Testis (tissue), 3 donors: ENCODE results near the gene ANTXRL. TPM values are rescaled to one million over a fixed set of nuclear protein-coding genes. Genes with fewer than 3 reads are reported as not detected.

ENCODE experiments used
- DNase-seq: peaks from one replicate; pipeline ENCODE4 v3.0.0-alpha.2; 2019
- H3K27ac ChIP-seq, 2 donors: fragments of 200-600 bp; sonication (generic); one replicate each; pipeline ENCODE4 v1.5.1; 2019
- H3K27me3 ChIP-seq: fragments of 200-600 bp; sonication (generic); one replicate; pipeline ENCODE4 v1.5.1; 2019
- H3K36me3 ChIP-seq: fragments of 200-600 bp; sonication (generic); one replicate; pipeline ENCODE4 v1.5.1; 2017; ENCODE audit warnings: low read depth; ENCODE audit errors: missing control alignments
- H3K4me1 ChIP-seq: fragments of 200-600 bp; sonication (generic); one replicate; pipeline ENCODE4 v1.5.1; 2019
- H3K4me3 ChIP-seq, 2 donors: fragments of 200-600 bp; sonication (generic); one replicate each; pipeline ENCODE4 v1.5.1; 2017 to 2019
- H3K9me3 ChIP-seq: fragments of 200-600 bp; sonication (generic); one replicate; pipeline ENCODE4 v1.5.1; 2017
- POLR2A ChIP-seq: fragments of 450-650 bp; IDR thresholded peaks from one replicate; pipeline ENCODE4 v1.6.1; 2017; ENCODE audit warnings: antibody characterized with exemption, mild to moderate bottlenecking, moderate library complexity
- WGBS, 2 donors: methylation state at CpG; one replicate each; pipeline ENCODE4 v1.1.5; 2018; 5-methylcytosine and 5-hydroxymethylcytosine counted together
- intact Hi-C: fragments of 100-400 bp; cut with DNase I; formaldehyde crosslinking; loops from one replicate; pipeline ENCODE4 v1.15.1; 2023; ENCODE audit warnings: low total_unique reads
- polyA plus RNA-seq: library from polyadenylated mRNA; stranded (reverse); fragments of 350-450 nt; fragmentation: Illumina TruSeq; extraction: RNeasy Lipid Tissue Mini Kit (QIAGEN cat#74804); gene quantifications from one replicate; pipeline ENCODE4 v1.2.3, GENCODE V29; 2014; ENCODE audit warnings: low read depth, low replicate concordance; ENCODE audit not compliant: insufficient read depth
- total RNA-seq, 2 donors: library from RNA; depleted of rRNA; stranded (reverse); fragments of >200 nt; gene quantifications; one replicate each; pipeline ENCODE4 v1.2.3, GENCODE V29; 2016
- TF ChIP-seq, protein P1 (sequence below), 3 experiments: fragments of 450-650 bp in 2 of 3; fragments of 200-600 bp in 1 of 3; sonication (generic) in 1 of 3; IDR thresholded peaks; one replicate each; pipeline ENCODE4 v1.5.1; 2016 to 2019; ENCODE audit warnings: antibody characterized with exemption in 3 of 3, mild to moderate bottlenecking in 2 of 3, moderate library complexity in 1 of 3

The ANTXRL gene
- total and polyA plus RNA-seq, 3 donors from 2014 or later = 10.7 to 26.5 (median 23.7) TPM

DNA sequence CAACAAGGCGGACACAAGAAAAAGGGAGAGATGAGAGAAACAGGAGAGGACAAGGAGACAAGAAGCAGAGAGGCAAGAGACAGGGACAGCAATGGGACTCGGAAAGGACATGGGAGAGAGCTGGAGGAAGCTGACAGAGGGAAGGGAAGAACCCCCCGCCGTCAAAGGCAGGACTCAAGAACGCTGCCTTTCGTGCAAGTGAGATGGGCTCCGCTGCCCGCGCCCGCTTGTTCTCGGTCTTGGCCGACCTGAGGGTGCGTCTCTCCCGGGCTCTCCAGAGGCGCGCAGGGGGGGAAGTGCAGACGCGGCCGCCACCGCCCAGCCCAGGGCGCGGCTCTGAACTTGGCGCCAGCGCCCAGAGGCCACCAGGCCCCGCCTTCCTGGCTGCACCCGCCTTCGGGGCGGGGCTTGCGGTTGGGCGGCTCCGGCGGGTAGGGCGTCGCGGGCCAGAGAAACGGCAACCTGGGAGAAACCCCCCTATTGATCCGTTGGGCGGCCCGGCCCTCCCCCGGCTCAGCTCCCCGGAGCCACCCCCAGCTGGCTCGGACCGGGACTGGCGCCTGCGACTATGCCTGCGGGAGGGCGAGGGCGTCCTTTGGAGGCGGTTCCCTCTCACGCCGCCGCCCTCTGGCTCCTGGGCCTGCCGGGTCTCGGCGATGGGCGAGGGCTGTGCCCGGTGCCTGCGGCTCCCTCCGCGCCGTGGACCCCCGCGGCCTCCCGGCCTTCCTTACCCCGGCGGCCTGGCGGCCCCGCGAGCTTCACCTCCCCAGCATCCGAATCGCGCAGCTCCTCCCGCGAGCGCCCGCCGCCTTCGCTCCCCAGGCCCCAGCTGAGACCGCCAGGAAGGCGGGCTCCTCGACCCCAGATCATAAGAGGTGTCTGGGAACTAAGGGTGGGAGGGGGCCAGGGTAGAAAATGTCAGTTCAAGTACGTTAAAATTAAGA is 2.2 kb upstream of the ANTXRL start:
- Histone ChIP-seq H3K36me3 (no peaks in the 10 kb centered on the region), H3K9me3 (no peaks in the 10 kb centered on the region), H3K4me1 (peaks cover 10% of the 10 kb centered on the region), H3K27me3 (no peaks in the 10 kb centered on the region), H3K27ac (peak overlapping the region; percentile 66 to 89), H3K4me3 (peak overlapping the region; percentile 77 to 79)
- 1% methylated on average over 41 to 77 of the region's 82 CpGs for WGBS, 2 donors
- intact Hi-C loops = no loop called here
- TF ChIP-seq POLR2A = no peak
- TF ChIP-seq, protein P1, sequence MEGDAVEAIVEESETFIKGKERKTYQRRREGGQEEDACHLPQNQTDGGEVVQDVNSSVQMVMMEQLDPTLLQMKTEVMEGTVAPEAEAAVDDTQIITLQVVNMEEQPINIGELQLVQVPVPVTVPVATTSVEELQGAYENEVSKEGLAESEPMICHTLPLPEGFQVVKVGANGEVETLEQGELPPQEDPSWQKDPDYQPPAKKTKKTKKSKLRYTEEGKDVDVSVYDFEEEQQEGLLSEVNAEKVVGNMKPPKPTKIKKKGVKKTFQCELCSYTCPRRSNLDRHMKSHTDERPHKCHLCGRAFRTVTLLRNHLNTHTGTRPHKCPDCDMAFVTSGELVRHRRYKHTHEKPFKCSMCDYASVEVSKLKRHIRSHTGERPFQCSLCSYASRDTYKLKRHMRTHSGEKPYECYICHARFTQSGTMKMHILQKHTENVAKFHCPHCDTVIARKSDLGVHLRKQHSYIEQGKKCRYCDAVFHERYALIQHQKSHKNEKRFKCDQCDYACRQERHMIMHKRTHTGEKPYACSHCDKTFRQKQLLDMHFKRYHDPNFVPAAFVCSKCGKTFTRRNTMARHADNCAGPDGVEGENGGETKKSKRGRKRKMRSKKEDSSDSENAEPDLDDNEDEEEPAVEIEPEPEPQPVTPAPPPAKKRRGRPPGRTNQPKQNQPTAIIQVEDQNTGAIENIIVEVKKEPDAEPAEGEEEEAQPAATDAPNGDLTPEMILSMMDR (IDR thresholded peaks at IDR 0.05) = no peak
- peak; percentile 91 for DNase-seq

DNA sequence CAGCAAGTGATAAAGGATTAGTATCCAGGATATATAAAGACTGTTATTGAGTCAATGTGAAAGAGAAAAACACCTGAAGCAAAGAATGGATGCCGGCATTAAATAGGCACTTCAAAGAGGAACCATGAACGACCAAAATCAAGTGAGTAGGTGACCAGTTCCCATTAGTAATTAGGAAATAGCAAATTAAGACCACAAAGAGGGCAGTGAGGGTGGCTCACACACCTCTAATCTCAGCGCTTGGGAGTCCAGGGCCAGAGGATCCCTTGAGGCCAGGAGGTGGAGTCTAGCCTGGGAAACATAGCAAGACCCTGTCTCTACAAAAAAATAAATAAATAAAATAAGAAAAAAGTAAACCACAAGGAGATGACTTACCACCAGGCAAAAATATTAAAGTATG is 1.5 kb upstream of the ANTXRL start:
- 35 to 59% methylated on average over 3 of the region's 3 CpGs for WGBS, 2 donors
- Histone ChIP-seq H3K4me1 (peaks cover 10% of the 10 kb centered on the region), H3K27me3 (no peaks in the 10 kb centered on the region), H3K36me3 (no peaks in the 10 kb centered on the region), H3K4me3 (peak overlapping the region; percentile 77 to 79), H3K27ac (peak overlapping the region; percentile 66 to 89), H3K9me3 (no peaks in the 10 kb centered on the region)
- intact Hi-C loops = no loop called here
- TF ChIP-seq, protein P1 (IDR thresholded peaks at IDR 0.05) = no peak
- TF ChIP-seq POLR2A = no peak
- no peak for DNase-seq

DNA sequence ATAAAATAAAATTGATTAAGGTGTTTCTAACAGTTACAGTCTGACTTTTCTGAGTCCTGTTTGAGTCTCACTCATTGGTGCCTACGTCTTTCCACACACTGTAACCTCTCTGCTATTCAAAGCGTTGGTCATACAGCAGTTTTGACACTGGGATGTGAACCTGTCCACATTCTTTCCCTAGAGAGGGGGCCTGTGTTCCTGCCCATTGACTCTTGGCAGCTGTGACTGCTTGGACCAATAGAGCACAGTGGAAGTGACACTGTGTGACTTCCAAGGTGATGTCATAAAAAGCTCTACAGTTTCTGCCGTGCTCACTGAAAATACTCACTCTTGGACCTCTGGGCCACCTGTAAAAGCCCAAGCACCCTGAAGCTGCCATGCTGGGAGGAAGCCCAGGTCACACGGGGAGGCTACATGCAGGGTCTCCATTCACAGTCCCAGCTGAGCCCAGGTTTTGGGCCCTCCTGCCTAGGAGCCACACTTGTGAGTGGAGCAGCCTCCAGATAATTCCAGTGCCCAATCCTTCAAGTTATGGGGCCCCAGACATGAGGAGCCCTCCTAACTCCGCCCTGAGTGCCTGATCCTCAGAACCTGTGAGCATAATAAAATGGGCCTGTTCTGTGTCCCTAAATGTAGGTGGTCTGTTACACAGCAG is 704 bp upstream of the ANTXRL start:
- intact Hi-C loops = no loop called here
- 82 to 86% methylated on average over 5 of the region's 5 CpGs for WGBS, 2 donors
- no peak overlapping the region for H3K27ac ChIP-seq

DNA sequence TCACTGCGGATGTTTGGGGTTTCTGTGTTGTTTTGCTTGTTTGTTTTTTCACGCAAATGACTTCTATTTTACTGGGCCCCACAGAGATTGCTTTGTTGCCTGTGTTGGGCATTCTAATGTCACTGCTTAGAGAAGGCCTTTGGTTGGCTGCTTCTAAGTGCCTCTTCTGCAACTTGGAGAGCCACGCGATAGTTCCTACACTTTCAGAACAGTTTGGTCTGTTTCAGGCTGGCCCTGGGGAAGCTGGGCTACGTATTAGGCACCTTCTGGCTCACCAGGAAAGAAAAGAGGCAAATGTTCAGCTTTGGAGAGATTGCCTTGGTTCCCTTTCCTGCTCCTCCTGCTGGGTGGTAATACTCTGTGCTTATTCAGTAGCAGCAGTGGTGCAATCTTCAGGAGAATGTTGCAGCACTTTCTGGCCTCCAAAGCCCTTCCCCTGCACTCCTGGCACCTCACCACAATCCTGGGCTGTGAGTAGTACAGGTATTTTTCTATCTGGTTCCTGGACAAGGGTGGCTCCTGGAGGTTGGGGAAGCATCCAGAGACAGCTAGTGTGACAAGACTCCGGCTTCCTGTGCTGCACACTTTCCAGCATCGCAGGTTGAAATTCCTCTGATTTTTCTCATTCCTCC is 1.2 kb downstream of the ANTXRL start:
- no peaks in the 10 kb centered on the region for H3K36me3 ChIP-seq
- TF ChIP-seq, protein P1 (IDR thresholded peaks at IDR 0.05) = no peak
- TF ChIP-seq POLR2A = no peak
- 74 to 93% methylated on average over 7 of the region's 7 CpGs for WGBS, 2 donors
- no peaks in the 10 kb centered on the region for H3K9me3 ChIP-seq
- no peak for DNase-seq
- H3K4me3 ChIP-seq = no peak overlapping the region
- intact Hi-C loops = no loop called here
- H3K27ac ChIP-seq = no peak overlapping the region
- H3K27me3 ChIP-seq = no peaks in the 10 kb centered on the region
- peaks cover 17% of the 10 kb centered on the region for H3K4me1 ChIP-seq

More for the DNA sequence above, 704 bp upstream of the ANTXRL start:
- Histone ChIP-seq H3K4me3 (peak overlapping the region in 1 of 2 donors; percentile 79), H3K9me3 (no peaks in the 10 kb centered on the region), H3K4me1 (peaks cover 10% of the 10 kb centered on the region), H3K27me3 (no peaks in the 10 kb centered on the region), H3K36me3 (no peaks in the 10 kb centered on the region)
- TF ChIP-seq POLR2A = no peak
- TF ChIP-seq, protein P1 (IDR thresholded peaks at IDR 0.05) = no peak
- DNase-seq = no peak
